HG03565 (cell line): Measurements from ENCODE around the gene LLPH.

Experiments
- ATAC-seq: cut with Tn5 transposase; IDR thresholded peaks from one replicate; pipeline ENCODE4 v1.9.1; 2021; ENCODE audit warnings: mild to moderate bottlenecking, moderate library complexity; ENCODE audit not compliant: unreplicated experiment

The LLPH gene

GRCh38 chr12:66143868-66144267, 13.3 kb upstream of the LLPH start:
- no peak for ATAC-seq

- ATAC-seq = no peak
Observed at GRCh38 chr12:66142826-66143225, 12.3 kb upstream of the LLPH start.

GRCh38 chr12:66141299-66141698, 10.7 kb upstream of the LLPH start:
- ATAC-seq = no peak

- ATAC-seq = no peak
Observed at GRCh38 chr12:66140731-66141130, 10.2 kb upstream of the LLPH start.

GRCh38 chr12:66139328-66139727, 8.8 kb upstream of the LLPH start:
- no peak for ATAC-seq

GRCh38 chr12:66137937-66138336, 7.4 kb upstream of the LLPH start:
- ATAC-seq = no peak

- ATAC-seq = no peak
Observed at GRCh38 chr12:66132408-66132807, 1.9 kb upstream of the LLPH start.

- ATAC-seq = no peak
Observed at GRCh38 chr12:66131067-66131688, 628 bp upstream of the LLPH start.

- ATAC-seq = no peak
Observed at GRCh38 chr12:66129934-66130266, 650 bp downstream of the LLPH start.

GRCh38 chr12:66127650-66128049, 2.9 kb downstream of the LLPH start:
- no peak for ATAC-seq

GRCh38 chr12:66120477-66120876, 10.1 kb downstream of the LLPH start:
- no peak for ATAC-seq

- no peak for ATAC-seq
Observed at GRCh38 chr12:66119870-66120241, 10.7 kb downstream of the LLPH start.

GRCh38 chr12:66119229-66119869, 11.2 kb downstream of the LLPH start:
- ATAC-seq = no peak

GRCh38 chr12:66118240-66118891, 12.2 kb downstream of the LLPH start:
- ATAC-seq = no peak

- no peak for ATAC-seq
Observed at GRCh38 chr12:66117242-66117641, 13.3 kb downstream of the LLPH start.

- ATAC-seq = no peak
Observed at GRCh38 chr12:66115071-66115600, 15.4 kb downstream of the LLPH start.

- ATAC-seq = no peak
Observed at GRCh38 chr12:66113471-66113870, 17.1 kb downstream of the LLPH start.

- ATAC-seq = no peak
Observed at GRCh38 chr12:66111605-66112004, 18.9 kb downstream of the LLPH start.

GRCh38 chr12:66109056-66109455, 21.5 kb downstream of the LLPH start:
- no peak for ATAC-seq

- ATAC-seq = no peak
Observed at GRCh38 chr12:66108386-66108785, 22.2 kb downstream of the LLPH start.

- peak; percentile 95 for ATAC-seq
Observed at GRCh38 chr12:66107451-66107915, 23.1 kb downstream of the LLPH start.
